ENCODE results near the gene IFIT1B. TPM values are rescaled to one million over a fixed set of nuclear protein-coding genes. Genes with fewer than 3 reads are reported as not detected.
"Not testable (repeated sequence)": the region's sequence is repeated elsewhere in the genome, so short reads cannot be mapped to it uniquely, and the experiment has no call there.

IFIT1B gene
- total and polyA plus RNA-seq, 7 experiments from 2014 or later = 0.44 TPM; not detected in 6

DNA sequence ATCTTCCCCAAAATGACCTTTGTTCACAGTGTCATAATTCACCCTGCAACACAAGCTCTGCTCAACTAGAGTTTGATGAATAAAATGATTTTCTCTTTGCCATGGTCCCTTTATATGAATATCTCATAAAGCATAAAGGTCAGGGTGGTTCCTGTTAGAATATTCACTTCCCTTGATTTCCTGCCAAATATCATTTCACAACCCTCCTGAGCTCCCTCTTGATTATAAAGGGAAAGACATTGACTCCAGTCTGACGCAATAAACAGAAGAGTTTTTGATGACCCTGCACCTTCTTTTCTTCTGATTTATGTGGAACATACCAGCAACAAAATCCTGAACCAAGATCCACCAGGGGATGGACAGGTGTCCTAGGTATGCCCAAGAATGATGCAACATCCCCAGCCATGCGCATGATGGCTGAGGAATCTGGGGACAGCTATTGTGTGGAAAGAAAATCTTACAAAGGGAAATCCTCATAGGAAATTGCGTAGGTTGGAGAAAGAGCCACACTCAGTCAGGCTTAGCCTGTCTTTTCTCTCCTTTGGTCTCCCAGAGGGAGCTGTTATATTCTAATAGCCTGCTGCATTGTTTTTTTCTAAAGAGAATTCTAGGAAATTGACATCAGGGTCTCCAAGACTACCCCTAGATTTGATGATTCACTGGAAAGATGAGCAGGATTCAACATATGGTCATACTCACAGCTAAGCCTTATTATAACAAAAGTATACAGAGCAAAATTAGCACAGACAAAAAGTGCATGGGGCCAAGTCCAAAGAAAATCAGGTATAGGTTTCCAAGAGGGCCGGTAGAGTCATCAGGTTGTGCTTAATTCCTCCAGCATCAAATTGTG is 31.2 kb upstream of the IFIT1B start:
- POLR2A ChIA-PET = interaction anchor here (1.0 kb wide), 1 partner anchor 22 kb away, joined by 3 read pairs; no protein-coding TSS in a partner anchor
- H3K4me3 ChIP-seq (ENCODE audit: low read length) = no peak overlapping the region
- H3K36me3 Mint-ChIP-seq = peaks cover 0 to 7% (median 0%) of the 10 kb centered on the region in 5 donors

DNA sequence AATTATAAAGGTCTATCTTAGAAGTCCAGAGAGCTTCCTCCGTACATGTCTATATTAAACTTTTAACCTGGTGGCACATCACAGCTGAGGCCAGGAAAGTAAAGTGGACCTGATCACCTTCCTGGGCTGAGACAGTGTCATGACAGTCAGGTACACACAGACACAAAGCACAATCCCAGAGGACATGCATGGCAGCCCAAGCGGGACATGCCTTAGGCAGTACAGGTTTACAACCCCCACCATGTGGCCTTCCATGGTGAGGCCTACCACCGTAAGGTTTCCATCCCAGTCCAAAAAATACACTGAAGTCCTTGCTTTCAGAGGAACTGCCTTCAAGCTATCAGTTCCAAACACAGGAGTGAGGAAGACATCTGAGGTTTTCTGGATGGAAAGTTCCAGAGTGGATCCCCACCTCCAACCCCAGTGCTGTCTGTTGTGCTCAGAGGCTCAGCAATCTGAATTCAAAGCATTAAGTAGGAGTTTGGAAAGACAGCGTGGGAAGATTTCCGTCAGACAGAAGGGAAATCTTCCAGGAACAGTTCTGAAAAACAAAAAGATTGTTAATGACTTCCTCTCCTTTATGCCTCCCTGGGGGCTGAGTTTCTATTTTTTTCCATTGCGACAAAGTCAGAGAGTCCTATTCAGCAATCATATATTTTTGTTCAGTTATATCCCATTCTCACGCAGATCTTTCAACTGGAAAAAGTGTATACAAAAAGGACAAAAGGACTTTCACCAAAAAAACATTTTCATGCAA is 30.0 kb upstream of the IFIT1B start:
- CTCF ChIA-PET = no interaction called here
- Mint-ChIP-seq H3K36me3 (peaks cover 0 to 4% (median 0%) of the 10 kb centered on the region in 5 donors), H3K9me3 (no peaks in the 10 kb centered on the region), H3K4me1 (peaks cover 8 to 27% (median 20%) of the 10 kb centered on the region in 7 donors), H3K27ac (no peak overlapping the region), H3K27me3 (peaks cover 0 to 70% (median 0%) of the 10 kb centered on the region in 5 donors), H3K4me3 (no peak overlapping the region)
- Histone ChIP-seq H3K27me3 (ENCODE audit: control insufficient read depth in 2 of 2, insufficient read depth in 2 of 2, low read length in 2 of 2) (no peaks in the 10 kb centered on the region), H3K4me1 (ENCODE audit: control insufficient read depth in 2 of 2, insufficient read depth in 2 of 2, low read length in 2 of 2) (no peaks in the 10 kb centered on the region), H3K9me3 (ENCODE audit: control insufficient read depth in 2 of 3, low read length in 3 of 3) (no peaks in the 10 kb centered on the region), H3K4me3 (ENCODE audit: low read length) (no peak overlapping the region), H3K36me3 (ENCODE audit: control insufficient read depth in 2 of 3, insufficient read depth in 3 of 3, low read length in 3 of 3) (no peaks in the 10 kb centered on the region), H3K27ac (ENCODE audit: low read depth, low read length) (no peak overlapping the region)
- POLR2A ChIA-PET = no interaction called here
- DNase-seq (no peak), ATAC-seq (no peak)
- intact Hi-C loops (cut with micrococcal nuclease) = no loop called here

More for the DNA sequence above, 31.2 kb upstream of the IFIT1B start:
- H3K27ac ChIP-seq (ENCODE audit: low read depth, low read length) = no peak overlapping the region
- H3K4me3 Mint-ChIP-seq = no peak overlapping the region
- DNase-seq (no peak), ATAC-seq (no peak)
- CTCF ChIA-PET = interaction anchor here (0.6 kb wide), 1 partner anchor 83 kb away, joined by 3 read pairs; no protein-coding TSS in a partner anchor
- H3K27ac Mint-ChIP-seq = no peak overlapping the region
- peaks cover 8 to 20% (median 17%) of the 10 kb centered on the region in 7 donors for H3K4me1 Mint-ChIP-seq
- peaks cover 0 to 68% (median 0%) of the 10 kb centered on the region in 5 donors for H3K27me3 Mint-ChIP-seq
- no peaks in the 10 kb centered on the region for H3K9me3 ChIP-seq (ENCODE audit: control insufficient read depth in 2 of 3, low read length in 3 of 3)
- no peaks in the 10 kb centered on the region for H3K4me1 ChIP-seq (ENCODE audit: control insufficient read depth in 2 of 2, insufficient read depth in 2 of 2, low read length in 2 of 2)
- H3K9me3 Mint-ChIP-seq = no peaks in the 10 kb centered on the region
- H3K27me3 ChIP-seq (ENCODE audit: control insufficient read depth in 2 of 2, insufficient read depth in 2 of 2, low read length in 2 of 2) = no peaks in the 10 kb centered on the region
- H3K36me3 ChIP-seq (ENCODE audit: control insufficient read depth in 2 of 3, insufficient read depth in 3 of 3, low read length in 3 of 3) = no peaks in the 10 kb centered on the region
- intact Hi-C loops (cut with micrococcal nuclease) = no loop called here

DNA sequence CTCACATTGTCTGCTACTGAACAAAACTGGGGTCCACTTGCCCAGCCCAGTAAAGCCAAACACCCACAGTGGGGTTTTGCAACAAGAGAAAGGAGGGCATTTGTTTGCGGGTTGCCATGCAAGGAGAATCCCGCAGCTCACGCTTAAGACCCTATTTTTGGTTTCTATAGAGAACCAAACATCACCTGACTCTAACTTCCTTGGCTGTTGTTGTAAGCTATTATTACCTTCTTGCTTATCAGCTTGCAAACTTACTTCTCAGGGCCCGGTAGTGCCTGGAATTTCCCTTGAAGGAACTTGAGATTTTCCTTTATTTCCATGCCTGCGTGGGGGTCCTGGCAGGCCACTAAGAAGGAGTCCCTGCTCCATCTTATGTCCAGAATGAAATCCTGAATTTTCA is 29.4 kb upstream of the IFIT1B start:
- Mint-ChIP-seq H3K27me3 (peaks cover 0 to 70% (median 0%) of the 10 kb centered on the region in 5 donors), H3K4me3 (no peak overlapping the region), H3K27ac (no peak overlapping the region), H3K36me3 (peaks cover 0 to 3% (median 0%) of the 10 kb centered on the region in 5 donors), H3K9me3 (no peaks in the 10 kb centered on the region), H3K4me1 (peaks cover 8 to 27% (median 18%) of the 10 kb centered on the region in 7 donors)
- Histone ChIP-seq H3K27me3 (ENCODE audit: control insufficient read depth in 2 of 2, insufficient read depth in 2 of 2, low read length in 2 of 2) (no peaks in the 10 kb centered on the region), H3K4me3 (ENCODE audit: low read length) (no peak overlapping the region), H3K4me1 (ENCODE audit: control insufficient read depth in 2 of 2, insufficient read depth in 2 of 2, low read length in 2 of 2) (no peaks in the 10 kb centered on the region), H3K27ac (ENCODE audit: low read depth, low read length) (no peak overlapping the region), H3K9me3 (ENCODE audit: control insufficient read depth in 2 of 3, low read length in 3 of 3) (no peaks in the 10 kb centered on the region), H3K36me3 (ENCODE audit: control insufficient read depth in 2 of 3, insufficient read depth in 3 of 3, low read length in 3 of 3) (no peaks in the 10 kb centered on the region)
- ChIA-PET CTCF (no interaction called here), POLR2A (no interaction called here)
- ATAC-seq = no peak
- intact Hi-C loops (cut with micrococcal nuclease) = no loop called here
- DNase-seq = no peak

DNA sequence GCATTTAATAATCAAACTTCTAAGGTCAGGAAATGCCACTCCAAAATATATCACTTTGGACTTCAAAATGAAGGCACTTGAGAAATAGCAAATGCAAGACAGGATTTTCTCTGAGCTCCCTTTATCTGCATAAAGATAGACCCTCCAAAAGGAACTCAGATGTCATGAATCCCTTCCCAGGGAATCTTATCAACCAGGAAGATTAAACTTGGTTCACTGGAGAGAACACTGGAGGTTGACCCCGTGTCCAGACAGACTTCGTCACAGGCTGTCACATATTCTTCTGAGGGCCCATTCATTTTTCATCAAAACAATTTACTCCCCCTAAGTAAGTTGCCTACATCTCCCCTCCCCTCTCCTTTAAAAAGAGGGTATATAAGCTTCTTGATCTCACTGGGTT is 28.9 kb upstream of the IFIT1B start:
- H3K4me3 ChIP-seq (ENCODE audit: low read length) = no peak overlapping the region
- peak overlapping the region in 1 of 9 donors; percentile 4 for H3K27ac Mint-ChIP-seq
- no peak for DNase-seq
- peaks cover 8 to 27% (median 18%) of the 10 kb centered on the region in 7 donors for H3K4me1 Mint-ChIP-seq
- H3K27ac ChIP-seq (ENCODE audit: low read depth, low read length) = no peak overlapping the region
- H3K36me3 ChIP-seq (ENCODE audit: control insufficient read depth in 2 of 3, insufficient read depth in 3 of 3, low read length in 3 of 3) = no peaks in the 10 kb centered on the region
- no peak overlapping the region for H3K4me3 Mint-ChIP-seq
- POLR2A ChIA-PET = no interaction called here
- H3K4me1 ChIP-seq (ENCODE audit: control insufficient read depth in 2 of 2, insufficient read depth in 2 of 2, low read length in 2 of 2) = no peaks in the 10 kb centered on the region
- peaks cover 0 to 5% (median 2%) of the 10 kb centered on the region in 5 donors for H3K36me3 Mint-ChIP-seq
- no peaks in the 10 kb centered on the region for H3K9me3 ChIP-seq (ENCODE audit: control insufficient read depth in 2 of 3, low read length in 3 of 3)
- peaks cover 0 to 2% (median 0%) of the 10 kb centered on the region in 11 donors for H3K9me3 Mint-ChIP-seq
- no peaks in the 10 kb centered on the region for H3K27me3 ChIP-seq (ENCODE audit: control insufficient read depth in 2 of 2, insufficient read depth in 2 of 2, low read length in 2 of 2)
- ATAC-seq = no peak
- intact Hi-C loops (cut with micrococcal nuclease) = no loop called here
- CTCF ChIA-PET = no interaction called here
- H3K27me3 Mint-ChIP-seq = peaks cover 0 to 71% (median 0%) of the 10 kb centered on the region in 5 donors

DNA sequence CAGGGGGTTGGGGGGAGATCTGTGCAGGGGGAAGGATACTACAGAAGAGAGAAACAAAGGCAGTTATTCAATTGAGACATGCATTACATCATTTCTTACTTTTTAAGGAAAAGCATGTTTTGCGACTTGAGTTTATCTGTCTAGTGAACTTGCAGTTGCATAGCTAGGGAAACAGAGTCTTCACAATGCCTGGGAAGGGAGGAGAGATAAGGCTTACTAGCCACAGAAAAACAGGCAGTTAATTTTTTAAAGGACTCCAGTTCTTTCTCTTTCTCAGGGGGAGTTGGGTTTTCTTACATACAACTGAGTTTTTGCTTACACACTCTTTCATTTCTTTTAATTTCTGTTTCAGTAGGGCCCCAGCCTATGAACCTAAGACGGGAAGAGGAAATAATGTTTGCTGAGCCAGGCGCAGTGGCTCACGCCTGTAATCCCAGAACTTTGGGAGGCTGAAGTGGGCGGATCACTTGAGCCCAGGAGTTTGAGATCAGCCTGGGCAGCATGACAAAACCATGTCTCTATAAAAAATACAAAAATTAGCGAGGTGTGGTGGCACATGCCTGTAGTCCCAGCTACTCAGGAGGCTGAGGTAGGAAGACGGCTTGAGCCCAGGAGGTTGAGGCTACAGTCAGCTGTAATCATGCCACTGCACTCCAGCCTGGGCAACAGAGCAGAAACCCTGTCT is 27.1 kb upstream of the IFIT1B start:
- H3K36me3 Mint-ChIP-seq; intact Hi-C loops (cut with micrococcal nuclease); ATAC-seq; H3K9me3 ChIP-seq (ENCODE audit: control insufficient read depth in 2 of 3, low read length in 3 of 3); H3K36me3 ChIP-seq (ENCODE audit: control insufficient read depth in 2 of 3, insufficient read depth in 3 of 3, low read length in 3 of 3); H3K4me3 ChIP-seq (ENCODE audit: low read length); CTCF ChIA-PET; H3K27ac ChIP-seq (ENCODE audit: low read depth, low read length); H3K4me1 ChIP-seq (ENCODE audit: control insufficient read depth in 2 of 2, insufficient read depth in 2 of 2, low read length in 2 of 2); H3K9me3 Mint-ChIP-seq; POLR2A ChIA-PET; H3K27me3 ChIP-seq (ENCODE audit: control insufficient read depth in 2 of 2, insufficient read depth in 2 of 2, low read length in 2 of 2); DNase-seq: not testable (repeated sequence)
- Mint-ChIP-seq H3K27ac (peak overlapping the region in 1 of 9 donors; percentile 8), H3K4me3 (peak overlapping the region in 2 of 10 donors; percentile 5 to 7), H3K4me1 (peaks cover 8 to 27% (median 18%) of the 10 kb centered on the region in 7 donors), H3K27me3 (peaks cover 0 to 77% (median 0%) of the 10 kb centered on the region in 5 donors)

DNA sequence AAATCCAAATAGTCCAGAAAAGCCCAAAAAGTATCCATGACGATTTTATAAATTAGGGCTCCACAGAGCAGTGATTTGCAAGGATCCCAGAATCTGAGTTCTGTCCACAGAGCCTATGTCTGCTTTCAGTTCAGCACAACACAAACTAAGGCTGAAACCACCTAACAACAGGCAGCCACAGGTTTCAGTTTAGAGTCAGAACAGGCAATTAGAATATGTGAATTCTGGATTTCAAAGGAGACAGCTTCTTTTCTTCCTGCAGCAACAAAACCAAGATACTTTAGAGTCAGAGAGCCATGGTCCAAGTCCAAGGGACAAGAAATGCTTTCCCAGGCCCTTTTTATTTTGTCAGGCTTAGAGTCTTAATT is 26.5 kb upstream of the IFIT1B start:
- ChIA-PET POLR2A (no interaction called here), CTCF (no interaction called here)
- no peaks in the 10 kb centered on the region for H3K27me3 ChIP-seq (ENCODE audit: control insufficient read depth in 2 of 2, insufficient read depth in 2 of 2, low read length in 2 of 2)
- H3K9me3 ChIP-seq (ENCODE audit: control insufficient read depth in 2 of 3, low read length in 3 of 3) = no peaks in the 10 kb centered on the region
- H3K4me3 ChIP-seq (ENCODE audit: low read length) = no peak overlapping the region
- ATAC-seq = no peak
- no peaks in the 10 kb centered on the region for H3K4me1 ChIP-seq (ENCODE audit: control insufficient read depth in 2 of 2, insufficient read depth in 2 of 2, low read length in 2 of 2)
- H3K27ac Mint-ChIP-seq = peak overlapping the region in 1 of 9 donors; percentile 8
- peaks cover 0 to 4% (median 0%) of the 10 kb centered on the region in 11 donors for H3K9me3 Mint-ChIP-seq
- H3K36me3 Mint-ChIP-seq = peaks cover 0 to 8% (median 4%) of the 10 kb centered on the region in 5 donors
- DNase-seq = no peak
- H3K4me1 Mint-ChIP-seq = peaks cover 8 to 27% (median 16%) of the 10 kb centered on the region in 7 donors
- no peaks in the 10 kb centered on the region for H3K36me3 ChIP-seq (ENCODE audit: control insufficient read depth in 2 of 3, insufficient read depth in 3 of 3, low read length in 3 of 3)
- H3K27me3 Mint-ChIP-seq = peaks cover 0 to 76% (median 0%) of the 10 kb centered on the region in 5 donors
- H3K4me3 Mint-ChIP-seq = no peak overlapping the region
- no peak overlapping the region for H3K27ac ChIP-seq (ENCODE audit: low read depth, low read length)
- intact Hi-C loops (cut with micrococcal nuclease) = no loop called here

Measured in naive thymus-derived CD4-positive, alpha-beta T cell (primary cell).